Mesothelial cell of epicardium (in vitro differentiated cells): ENCODE results near the gene TRIM71. TPM values are rescaled to one million over a fixed set of nuclear protein-coding genes. Genes with fewer than 3 reads are reported as not detected.

Experiments
- DNase-seq, 2 experiments: peaks; one replicate each; pipeline ENCODE4 v3.0.0; 2021; ENCODE audit warnings: low spot score in 2 of 2; ENCODE audit not compliant: unreplicated experiment in 2 of 2
- H3K27ac Mint-ChIP-seq: 2 replicates; pipeline ENCODE4 v1.8.0; 2021; ENCODE audit warnings: mixed read lengths
- H3K27me3 Mint-ChIP-seq: 2 replicates; pipeline ENCODE4 v1.8.0; 2021; ENCODE audit warnings: low read depth, mixed read lengths
- H3K36me3 Mint-ChIP-seq: 2 replicates; pipeline ENCODE4 v1.8.0; 2021; ENCODE audit warnings: mixed read lengths
- H3K4me1 Mint-ChIP-seq: 2 replicates; pipeline ENCODE4 v1.8.0; 2021; ENCODE audit warnings: mixed read lengths
- H3K4me3 Mint-ChIP-seq: 2 replicates; pipeline ENCODE4 v1.8.0; 2021; ENCODE audit warnings: mild to moderate bottlenecking, moderate library complexity, mixed read lengths
- H3K9me3 Mint-ChIP-seq: 2 replicates; pipeline ENCODE4 v1.8.0; 2021; ENCODE audit warnings: mixed read lengths
- CTCF ChIP-seq: fragments of 200-600 bp; sonication (generic); IDR thresholded peaks from one replicate; pipeline ENCODE4 v1.5.0; 2021; ENCODE audit warnings: antibody characterized with exemption; ENCODE audit not compliant: unreplicated experiment
- total RNA-seq: library from RNA; stranded (reverse); gene quantifications from 3 replicates; pipeline ENCODE4 v1.2.1, GENCODE V29; 2021

Gene TRIM71
- total RNA-seq, 1 donor from 2014 or later: 2.7 TPM

GRCh38 chr3:32885283-32885901 is 67.6 kb downstream of the TRIM71 start:
- Mint-ChIP-seq H3K27me3 (no peaks in the 10 kb centered on the region), H3K36me3 (peaks cover 6% of the 10 kb centered on the region), H3K27ac (no peak overlapping the region), H3K4me1 (peaks cover 30% of the 10 kb centered on the region), H3K9me3 (no peaks in the 10 kb centered on the region), H3K4me3 (no peak overlapping the region)
- DNase-seq: no peak
- no peak for TF ChIP-seq CTCF

GRCh38 chr3:32886296-32886695 is 68.5 kb downstream of the TRIM71 start:
- Mint-ChIP-seq H3K9me3 (no peaks in the 10 kb centered on the region), H3K36me3 (peaks cover 10% of the 10 kb centered on the region), H3K27me3 (no peaks in the 10 kb centered on the region), H3K4me1 (peaks cover 30% of the 10 kb centered on the region), H3K27ac (peak overlapping the region; percentile 68), H3K4me3 (no peak overlapping the region)
- no peak for TF ChIP-seq CTCF
- DNase-seq: no peak

- Mint-ChIP-seq H3K27ac (peak overlapping the region; percentile 59), H3K9me3 (no peaks in the 10 kb centered on the region), H3K27me3 (no peaks in the 10 kb centered on the region), H3K4me1 (peaks cover 31% of the 10 kb centered on the region), H3K36me3 (peaks cover 13% of the 10 kb centered on the region), H3K4me3 (no peak overlapping the region)
- DNase-seq: no peak
- TF ChIP-seq CTCF: no peak
Measured at GRCh38 chr3:32886911-32887310, 69.1 kb downstream of the TRIM71 start.

GRCh38 chr3:32888739-32889138 is 70.9 kb downstream of the TRIM71 start:
- no peaks in the 10 kb centered on the region for H3K9me3 Mint-ChIP-seq
- peak overlapping the region; percentile 13 for H3K27ac Mint-ChIP-seq
- no peak for TF ChIP-seq CTCF
- H3K4me1 Mint-ChIP-seq: peaks cover 35% of the 10 kb centered on the region
- H3K4me3 Mint-ChIP-seq: no peak overlapping the region
- peaks cover 14% of the 10 kb centered on the region for H3K36me3 Mint-ChIP-seq
- no peak for DNase-seq
- H3K27me3 Mint-ChIP-seq: no peaks in the 10 kb centered on the region

GRCh38 chr3:32890420-32891276 is 72.9 kb downstream of the TRIM71 start:
- TF ChIP-seq CTCF: no peak

More at GRCh38 chr3:32890420-32891276, 72.9 kb downstream of the TRIM71 start:
- H3K4me1 Mint-ChIP-seq: peaks cover 31% of the 10 kb centered on the region
- H3K9me3 Mint-ChIP-seq: no peaks in the 10 kb centered on the region
- DNase-seq: no peak
- H3K27ac Mint-ChIP-seq: no peak overlapping the region
- peaks cover 14% of the 10 kb centered on the region for H3K36me3 Mint-ChIP-seq
- H3K27me3 Mint-ChIP-seq: no peaks in the 10 kb centered on the region
- no peak overlapping the region for H3K4me3 Mint-ChIP-seq
